ELR (cell line): ENCODE measurements around the gene FLT4.

Source experiments
- DNase-seq: peaks from one replicate; pipeline ENCODE4 v3.0.0-alpha.2; 2015; ENCODE audit warnings: low read depth

The FLT4 gene

GRCh38 chr5:180605554-180606214 lies 43.7 kb downstream of the FLT4 start:
- DNase-seq: peak; percentile 64

- no peak for DNase-seq
Measured at GRCh38 chr5:180604271-180604670, 45.1 kb downstream of the FLT4 start.

- DNase-seq: no peak
Measured at GRCh38 chr5:180603076-180603594, 46.3 kb downstream of the FLT4 start.

GRCh38 chr5:180602481-180603075 lies 46.8 kb downstream of the FLT4 start:
- no peak for DNase-seq

GRCh38 chr5:180601591-180602480 lies 47.6 kb downstream of the FLT4 start:
- no peak for DNase-seq

GRCh38 chr5:180600554-180601041 lies 48.8 kb downstream of the FLT4 start:
- no peak for DNase-seq

- DNase-seq: no peak
Measured at GRCh38 chr5:180599981-180600553, 49.3 kb downstream of the FLT4 start.

GRCh38 chr5:180599590-180599914 lies 49.8 kb downstream of the FLT4 start:
- no peak for DNase-seq

- no peak for DNase-seq
Measured at GRCh38 chr5:180598797-180599589, 50.4 kb downstream of the FLT4 start.

- DNase-seq: no peak
Measured at GRCh38 chr5:180598316-180598701, 51.1 kb downstream of the FLT4 start.

GRCh38 chr5:180596668-180597231 lies 52.6 kb downstream of the FLT4 start:
- no peak for DNase-seq

- no peak for DNase-seq
Measured at GRCh38 chr5:180596115-180596667, 53.2 kb downstream of the FLT4 start.

- no peak for DNase-seq
Measured at GRCh38 chr5:180595381-180596114, 53.9 kb downstream of the FLT4 start.

- no peak for DNase-seq
Measured at GRCh38 chr5:180595046-180595379, 54.4 kb downstream of the FLT4 start.

- DNase-seq: no peak
Measured at GRCh38 chr5:180594311-180595045, 54.9 kb downstream of the FLT4 start.

- no peak for DNase-seq
Measured at GRCh38 chr5:180593446-180594206, 55.8 kb downstream of the FLT4 start.

GRCh38 chr5:180592176-180592575 lies 57.2 kb downstream of the FLT4 start:
- DNase-seq: no peak

GRCh38 chr5:180591311-180591887 lies 58.0 kb downstream of the FLT4 start, which contains the start of gene SCGB3A1:
Gene SCGB3A1, minus strand, starts transcription at chr5:180591499. Its CDS starts 37 bp downstream, at chr5:180591462.
- no peak for DNase-seq
